ENCODE results near the gene MLIP.

GRCh38 chr6:54266400-54266923 lies 155.2 kb downstream of the MLIP start:
- 0 out of 6 replicates have a peak, but pooled peaks of 1 of the 3 experiments have one; percentile 16 for TF ChIP-seq CTCF (IDR thresholded peaks at IDR 0.05 in 2 of 3, conservative IDR thresholded peaks at IDR 0.05 in 1 of 3; ENCODE audit: borderline replicate concordance in 1 of 3, insufficient read depth in 1 of 3, low read depth in 2 of 3, low read length in 2 of 3)
- TF ChIP-seq, protein P1, sequence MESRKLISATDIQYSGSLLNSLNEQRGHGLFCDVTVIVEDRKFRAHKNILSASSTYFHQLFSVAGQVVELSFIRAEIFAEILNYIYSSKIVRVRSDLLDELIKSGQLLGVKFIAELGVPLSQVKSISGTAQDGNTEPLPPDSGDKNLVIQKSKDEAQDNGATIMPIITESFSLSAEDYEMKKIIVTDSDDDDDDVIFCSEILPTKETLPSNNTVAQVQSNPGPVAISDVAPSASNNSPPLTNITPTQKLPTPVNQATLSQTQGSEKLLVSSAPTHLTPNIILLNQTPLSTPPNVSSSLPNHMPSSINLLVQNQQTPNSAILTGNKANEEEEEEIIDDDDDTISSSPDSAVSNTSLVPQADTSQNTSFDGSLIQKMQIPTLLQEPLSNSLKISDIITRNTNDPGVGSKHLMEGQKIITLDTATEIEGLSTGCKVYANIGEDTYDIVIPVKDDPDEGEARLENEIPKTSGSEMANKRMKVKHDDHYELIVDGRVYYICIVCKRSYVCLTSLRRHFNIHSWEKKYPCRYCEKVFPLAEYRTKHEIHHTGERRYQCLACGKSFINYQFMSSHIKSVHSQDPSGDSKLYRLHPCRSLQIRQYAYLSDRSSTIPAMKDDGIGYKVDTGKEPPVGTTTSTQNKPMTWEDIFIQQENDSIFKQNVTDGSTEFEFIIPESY (IDR thresholded peaks at IDR 0.05; ENCODE audit: extremely low read depth, insufficient replicate concordance, low read length) = no peak

Measured in HCT116 (cell line).